H9 (cell line): ENCODE data around the gene EGFL6. TPM values are rescaled to one million over a fixed set of nuclear protein-coding genes. Genes with fewer than 3 reads are reported as not detected.

ENCODE experiments used
- DNase-seq: peaks from one replicate; pipeline ENCODE4 v3.0.0-alpha.2; 2017
- H2AFZ ChIP-seq: one replicate; pipeline ENCODE4 v1.6.1; 2013; ENCODE audit warnings: mild to moderate bottlenecking, low read length, control low read depth, moderate library complexity
- H2AK5ac ChIP-seq: 2 replicates; pipeline ENCODE4 v1.6.1; 2013; ENCODE audit warnings: low read length, control low read depth, mixed read lengths; ENCODE audit not compliant: insufficient read length
- H2BK120ac ChIP-seq: one replicate; pipeline ENCODE4 v1.6.1; 2013; ENCODE audit warnings: low read depth, mild to moderate bottlenecking, low read length, control low read depth, inconsistent platforms; ENCODE audit not compliant: poor library complexity, severe bottlenecking
- H2BK12ac ChIP-seq: 2 replicates; pipeline ENCODE4 v1.6.1; 2013; ENCODE audit warnings: low read length, control low read depth, mixed read lengths, low read depth; ENCODE audit not compliant: insufficient read length
- H2BK15ac ChIP-seq: 2 replicates; pipeline ENCODE4 v1.6.1; 2013; ENCODE audit warnings: low read depth, low read length, control low read depth
- H2BK20ac ChIP-seq: one replicate; pipeline ENCODE4 v1.6.1; 2013; ENCODE audit warnings: low read depth, mild to moderate bottlenecking, low read length, control low read depth, inconsistent platforms; ENCODE audit not compliant: poor library complexity, severe bottlenecking
- H2BK5ac ChIP-seq: 2 replicates; pipeline ENCODE4 v1.6.1; 2013; ENCODE audit warnings: low read length, control low read depth, mixed read lengths; ENCODE audit not compliant: insufficient read length
- H3K14ac ChIP-seq: 2 replicates; pipeline ENCODE4 v1.6.1; 2013; ENCODE audit warnings: low read length, control low read depth; ENCODE audit not compliant: insufficient read depth
- H3K18ac ChIP-seq: 2 replicates; pipeline ENCODE4 v1.6.1; 2013; ENCODE audit warnings: low read depth, mild to moderate bottlenecking, mixed read lengths, low read length, control low read depth; ENCODE audit not compliant: insufficient read length
- H3K23ac ChIP-seq: 2 replicates; pipeline ENCODE4 v1.6.1; 2013; ENCODE audit warnings: low read length, control low read depth, mixed read lengths, low read depth; ENCODE audit not compliant: insufficient read length
- H3K23me2 ChIP-seq: 2 replicates; pipeline ENCODE4 v1.6.1; 2013; ENCODE audit warnings: low read depth, mild to moderate bottlenecking, mixed read lengths, low read length, control low read depth; ENCODE audit not compliant: insufficient read length, poor library complexity, severe bottlenecking
- H3K27ac ChIP-seq: 2 replicates; pipeline ENCODE4 v1.5.1; 2013; ENCODE audit warnings: low read length, control low read depth, mixed read lengths, low read depth; ENCODE audit not compliant: insufficient read length
- H3K27me3 ChIP-seq: 2 replicates; pipeline ENCODE4 v1.6.1; 2013; ENCODE audit warnings: low read length, control low read depth, inconsistent platforms; ENCODE audit not compliant: insufficient read depth
- H3K4ac ChIP-seq: 2 replicates; pipeline ENCODE4 v1.6.1; 2013; ENCODE audit warnings: low read depth, mild to moderate bottlenecking, control low read depth, inconsistent platforms, low read length, moderate library complexity
- H3K4me1 ChIP-seq: 2 replicates; pipeline ENCODE4 v1.6.1; 2013; ENCODE audit warnings: low read length, control low read depth, inconsistent platforms; ENCODE audit not compliant: insufficient read depth
- H3K4me2 ChIP-seq: 2 replicates; pipeline ENCODE4 v1.6.1; 2013; ENCODE audit warnings: low read length, control low read depth, mixed read lengths; ENCODE audit not compliant: insufficient read length, insufficient read depth
- H3K56ac ChIP-seq: 2 replicates; pipeline ENCODE4 v1.6.1; 2013; ENCODE audit warnings: low read depth, mild to moderate bottlenecking, mixed read lengths, low read length, control low read depth; ENCODE audit not compliant: insufficient read length
- H3K79me1 ChIP-seq: 2 replicates; pipeline ENCODE4 v1.6.1; 2013; ENCODE audit warnings: low read depth, mild to moderate bottlenecking, moderate library complexity, low read length, control low read depth, inconsistent platforms; ENCODE audit not compliant: insufficient read depth, poor library complexity, severe bottlenecking
- H3K79me2 ChIP-seq: 2 replicates; pipeline ENCODE4 v1.6.1; 2013; ENCODE audit warnings: low read length, control low read depth, inconsistent platforms; ENCODE audit not compliant: insufficient read depth
- H3K9ac ChIP-seq: 2 replicates; pipeline ENCODE4 v1.6.1; 2013; ENCODE audit warnings: low read length, control low read depth, mixed read lengths; ENCODE audit not compliant: insufficient read length; ENCODE audit errors: extremely low read depth
- H3K9me3 ChIP-seq: one replicate; pipeline ENCODE4 v1.6.1; 2013; ENCODE audit warnings: low read depth, low read length, inconsistent platforms; ENCODE audit not compliant: control insufficient read depth
- H3T11ph ChIP-seq: one replicate; pipeline ENCODE4 v1.6.1; 2013; ENCODE audit warnings: mild to moderate bottlenecking, low read length, control low read depth, inconsistent platforms
- H4K20me1 ChIP-seq: one replicate; pipeline ENCODE4 v1.6.1; 2013; ENCODE audit not compliant: control insufficient read depth, insufficient read length, insufficient read depth
- H4K5ac ChIP-seq: 2 replicates; pipeline ENCODE4 v1.6.1; 2013; ENCODE audit warnings: low read depth, mild to moderate bottlenecking, mixed read lengths, low read length, control low read depth; ENCODE audit not compliant: insufficient read length
- H4K8ac ChIP-seq: replicated peaks from 2 replicates; pipeline ENCODE4 v1.6.1; 2013; ENCODE audit warnings: low read length, control low read depth, mixed read lengths, low read depth; ENCODE audit not compliant: insufficient read length
- H4K91ac ChIP-seq: 2 replicates; pipeline ENCODE4 v1.6.1; 2013; ENCODE audit warnings: low read depth, mild to moderate bottlenecking, moderate library complexity, mixed read lengths, low read length, control low read depth; ENCODE audit not compliant: insufficient read length
- H3K27ac Mint-ChIP-seq, 3 experiments: 2 replicates in 2 of 3; 3 replicates in 1 of 3; pipeline ENCODE4 v1.8.0; 2020 to 2021; ENCODE audit warnings: mixed read lengths in 3 of 3, mild to moderate bottlenecking in 1 of 3, moderate library complexity in 1 of 3
- H3K27me3 Mint-ChIP-seq: 2 replicates; pipeline ENCODE4 v1.8.0; 2021; ENCODE audit warnings: low read depth, mild to moderate bottlenecking, moderate library complexity, mixed read lengths
- H3K36me3 Mint-ChIP-seq, 3 experiments: 2 replicates in 2 of 3; 3 replicates in 1 of 3; pipeline ENCODE4 v1.8.0; 2020 to 2021; ENCODE audit warnings: low read depth in 3 of 3, mixed read lengths in 3 of 3; ENCODE audit not compliant: insufficient read depth in 1 of 3
- H3K4me1 Mint-ChIP-seq, 2 experiments: 2 replicates each; pipeline ENCODE4 v1.8.0; 2020; ENCODE audit warnings: mixed read lengths in 2 of 2
- H3K4me3 Mint-ChIP-seq, 2 experiments: 2 replicates in 1 of 2; 3 replicates in 1 of 2; pipeline ENCODE4 v1.8.0; 2020 to 2021; ENCODE audit warnings: mild to moderate bottlenecking in 2 of 2, mixed read lengths in 2 of 2, moderate library complexity in 1 of 2
- H3K9me3 Mint-ChIP-seq, 2 experiments: 2 replicates in 1 of 2; 3 replicates in 1 of 2; pipeline ENCODE4 v1.8.0; 2020; ENCODE audit warnings: mild to moderate bottlenecking in 2 of 2, mixed read lengths in 2 of 2, moderate library complexity in 1 of 2
- WGBS: extraction: QIAGEN DNeasy Blood & Tissue Kit; methylation state at CpG from one replicate; pipeline ENCODE4 v1.1.7; 2013; ENCODE audit warnings: missing lambda C conversion rate, low lambda C conversion rate, mixed read lengths; ENCODE audit not compliant: insufficient read length; ENCODE audit errors: extremely low coverage; 5-methylcytosine and 5-hydroxymethylcytosine counted together
- total RNA-seq: library from RNA; stranded (reverse); gene quantifications from 2 replicates; pipeline ENCODE4 v1.2.1, GENCODE V29; 2021
- TF ChIP-seq, protein P1 (sequence below): fragments of 200-600 bp; sonication (generic); conservative IDR thresholded peaks from 3 replicates; pipeline ENCODE4 v1.8.0; 2021; ENCODE audit warnings: antibody characterized with exemption, mild to moderate bottlenecking

EGFL6 gene
- total RNA-seq, 1 experiment from 2014 or later: 0.94 TPM

DNA sequence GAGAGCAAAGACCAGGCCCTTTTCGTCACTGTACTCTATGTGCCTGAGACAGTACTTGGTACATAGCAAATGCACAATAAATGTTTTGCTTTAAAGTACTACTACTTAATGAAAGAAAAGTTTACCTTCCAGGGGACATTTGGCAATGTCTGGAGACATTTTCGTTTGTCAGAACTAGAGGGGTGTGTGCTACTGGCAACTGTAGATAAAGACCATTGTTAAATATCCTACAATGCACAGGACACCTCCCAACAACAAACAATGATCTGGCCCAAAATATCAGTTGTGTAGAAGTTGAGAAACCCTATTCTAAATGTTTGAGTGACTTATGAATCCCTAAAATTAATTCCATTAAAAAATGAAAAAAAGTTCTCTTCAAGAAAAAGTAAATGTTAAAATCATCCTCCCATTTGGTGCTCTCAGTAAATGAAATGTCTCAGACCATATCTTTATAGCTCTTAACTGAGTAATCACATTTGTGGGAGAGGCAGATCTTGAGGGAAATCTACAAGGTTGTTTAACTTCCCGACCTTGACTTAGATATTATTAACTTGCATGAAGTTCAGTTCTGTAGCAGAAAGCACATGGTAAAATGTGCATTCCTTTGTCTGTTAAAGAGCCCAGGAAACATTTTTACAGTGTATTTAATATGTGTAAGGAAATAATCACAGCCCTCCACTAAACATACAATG lies 18.5 kb downstream of the EGFL6 start:
- no peak overlapping the region for H2BK120ac ChIP-seq
- no peak overlapping the region for H3K4ac ChIP-seq
- no peak overlapping the region for H4K5ac ChIP-seq
- no peaks in the 10 kb centered on the region for H4K20me1 ChIP-seq
- Mint-ChIP-seq H3K27ac (no peak overlapping the region), H3K27me3 (no peaks in the 10 kb centered on the region), H3K36me3 (no peaks in the 10 kb centered on the region), H3K4me1 (peaks cover 4 to 5% of the 10 kb centered on the region in 2 experiments; a peak in 1 of 4 replicates), H3K4me3 (no peak overlapping the region), H3K9me3 (peaks cover 25 to 36% of the 10 kb centered on the region in 2 experiments)
- no CpG with 5 or more reads among the region's 3 CpGs for WGBS
- H3K56ac ChIP-seq: no peak overlapping the region
- no peak overlapping the region for H3K18ac ChIP-seq
- no peak overlapping the region for H2BK12ac ChIP-seq
- TF ChIP-seq, protein P1, sequence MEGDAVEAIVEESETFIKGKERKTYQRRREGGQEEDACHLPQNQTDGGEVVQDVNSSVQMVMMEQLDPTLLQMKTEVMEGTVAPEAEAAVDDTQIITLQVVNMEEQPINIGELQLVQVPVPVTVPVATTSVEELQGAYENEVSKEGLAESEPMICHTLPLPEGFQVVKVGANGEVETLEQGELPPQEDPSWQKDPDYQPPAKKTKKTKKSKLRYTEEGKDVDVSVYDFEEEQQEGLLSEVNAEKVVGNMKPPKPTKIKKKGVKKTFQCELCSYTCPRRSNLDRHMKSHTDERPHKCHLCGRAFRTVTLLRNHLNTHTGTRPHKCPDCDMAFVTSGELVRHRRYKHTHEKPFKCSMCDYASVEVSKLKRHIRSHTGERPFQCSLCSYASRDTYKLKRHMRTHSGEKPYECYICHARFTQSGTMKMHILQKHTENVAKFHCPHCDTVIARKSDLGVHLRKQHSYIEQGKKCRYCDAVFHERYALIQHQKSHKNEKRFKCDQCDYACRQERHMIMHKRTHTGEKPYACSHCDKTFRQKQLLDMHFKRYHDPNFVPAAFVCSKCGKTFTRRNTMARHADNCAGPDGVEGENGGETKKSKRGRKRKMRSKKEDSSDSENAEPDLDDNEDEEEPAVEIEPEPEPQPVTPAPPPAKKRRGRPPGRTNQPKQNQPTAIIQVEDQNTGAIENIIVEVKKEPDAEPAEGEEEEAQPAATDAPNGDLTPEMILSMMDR: no peak
- H2AFZ ChIP-seq: no peak overlapping the region
- H4K8ac ChIP-seq: no peak overlapping the region
- no peak for DNase-seq
- H3K79me1 ChIP-seq: no peaks in the 10 kb centered on the region
- H3K9me3 ChIP-seq: no peaks in the 10 kb centered on the region
- no peak overlapping the region for H3K23ac ChIP-seq
- no peak overlapping the region for H2BK15ac ChIP-seq
- H3K23me2 ChIP-seq: no peaks in the 10 kb centered on the region
- no peak overlapping the region for H3K9ac ChIP-seq
- no peaks in the 10 kb centered on the region for H3K27me3 ChIP-seq
- H3K79me2 ChIP-seq: no peaks in the 10 kb centered on the region
- no peaks in the 10 kb centered on the region for H3K4me1 ChIP-seq
- no peak overlapping the region for H3K14ac ChIP-seq
- no peak overlapping the region for H3T11ph ChIP-seq
- H4K91ac ChIP-seq: no peak overlapping the region
- no peak overlapping the region for H2AK5ac ChIP-seq
- no peak overlapping the region for H3K4me2 ChIP-seq
- H2BK5ac ChIP-seq: no peak overlapping the region
- no peak overlapping the region for H2BK20ac ChIP-seq
- H3K27ac ChIP-seq: no peak overlapping the region
